Parietal lobe (tissue), 2 donors: ENCODE data around the gene PARN. TPM values are rescaled to one million over a fixed set of nuclear protein-coding genes. Genes with fewer than 3 reads are reported as not detected.

ENCODE experiments used
- small RNA-seq: library from RNA; depleted of rRNA; stranded (forward); fragments of <200 nt; gene quantifications from one replicate; pipeline ENCODE3, GENCODE V24; 2014; ENCODE audit warnings: low replicate concordance
- total RNA-seq: library from RNA; depleted of rRNA; stranded (reverse); fragments of >200 nt; gene quantifications from one replicate; pipeline ENCODE4 v1.2.3, GENCODE V29; 2014

Gene PARN
- 28.5 TPM for total RNA-seq

DNA sequence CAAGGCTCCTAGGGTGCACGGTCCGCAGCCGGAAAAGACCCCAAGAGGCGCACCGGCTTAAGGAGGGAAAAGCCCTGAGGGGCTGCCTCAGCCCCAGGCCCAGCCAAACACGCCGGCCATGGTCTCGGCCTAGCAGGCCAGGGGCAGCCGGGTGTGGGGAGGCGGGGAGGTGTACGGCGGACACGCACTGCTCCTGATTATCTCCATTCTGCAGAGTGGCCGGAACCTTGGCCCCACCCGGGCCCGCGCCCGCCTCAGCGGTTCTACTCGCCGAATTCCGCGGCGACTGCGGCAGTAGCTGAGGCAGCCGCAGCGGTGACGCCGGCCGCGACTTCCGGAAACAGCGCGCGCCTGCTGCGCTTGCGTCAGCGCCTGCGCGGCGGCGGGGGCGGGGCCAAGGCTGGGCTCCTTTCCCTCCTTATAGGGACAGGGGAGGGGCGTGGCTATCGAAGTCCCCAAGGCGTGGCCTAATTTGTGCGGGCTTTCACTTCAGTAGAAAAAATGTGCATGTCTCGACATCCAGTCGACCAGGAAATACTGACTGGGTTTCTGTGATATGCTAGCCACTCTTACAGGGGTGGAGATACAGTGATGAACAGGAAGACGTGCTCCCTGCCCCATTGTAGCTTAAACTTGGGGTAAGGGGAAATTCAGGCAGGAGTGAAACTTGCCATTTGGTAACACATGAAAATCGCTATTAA lies at the start of gene PARN:
PARN (minus strand) TSS at position 342 of the 701 bp plus-strand sequence; CDS start at position 207, 135 bp downstream.

DNA sequence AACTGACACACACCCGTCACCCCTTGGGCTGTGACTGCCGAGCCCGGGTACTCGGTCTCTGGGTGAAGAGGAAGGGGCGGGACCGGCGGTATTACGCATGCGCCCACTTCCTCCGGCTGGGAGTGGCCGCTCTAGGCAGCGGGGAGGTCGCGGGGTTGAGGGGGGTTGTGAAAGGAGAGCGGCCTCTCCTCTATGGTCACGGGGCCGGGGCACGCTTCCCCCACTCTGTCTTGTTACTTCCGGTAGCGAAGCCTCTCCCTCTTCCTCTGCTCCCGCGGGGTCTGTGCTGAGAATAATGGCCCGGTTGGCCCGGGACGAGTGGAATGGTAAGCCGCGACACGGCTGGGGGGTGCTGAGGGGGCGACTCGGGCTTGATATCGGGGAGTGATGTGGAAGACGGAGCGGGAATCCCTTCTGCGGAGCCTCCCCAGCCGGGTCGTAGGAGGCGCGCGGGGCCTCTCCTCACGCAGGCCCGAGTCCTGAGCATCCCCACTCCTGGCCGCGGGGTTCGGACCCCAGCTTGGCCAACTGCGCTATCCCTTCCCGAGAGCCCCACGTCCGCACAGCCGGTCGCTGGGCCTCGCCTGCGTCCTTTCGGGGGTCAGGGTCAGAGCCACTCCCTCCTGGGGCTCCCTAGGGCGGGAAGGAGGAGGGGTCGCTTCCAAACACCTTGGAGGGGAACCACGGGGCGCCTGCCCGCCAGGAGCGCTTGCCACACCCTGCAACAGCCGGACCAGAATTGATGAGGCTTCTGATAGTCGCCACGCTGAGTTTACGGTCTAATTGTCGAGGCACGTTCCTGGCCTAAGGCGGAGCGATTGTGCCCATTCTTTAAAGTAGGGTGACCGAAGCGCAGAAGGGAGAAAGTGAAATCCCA lies 2.9 kb upstream of the PARN start, which contains the start of gene BFAR:
BFAR (plus strand) TSS at position 259 of the 877 bp plus-strand sequence. CDS start 11,396 bp downstream, outside the sequence.

Small RNA genes lying within 50 kb of the gene (small RNA-seq; reads per million reads assigned to genes)
- not detected for gene RN7SL274P
- not detected for gene RNU7-125P

Other genes starting within 250 kb of the PARN start
- gene BFAR, start 2.7 kb upstream of the PARN start, total RNA-seq = 63.5 TPM
- gene PLA2G10, start 64.0 kb upstream of the PARN start, total RNA-seq = not detected
- 3.8 TPM for gene NPIPA3, start 73.2 kb upstream of the PARN start, total RNA-seq
- gene NPIPA2, start 112.3 kb upstream of the PARN start, total RNA-seq = 3.8 TPM
- 94.8 TPM for gene NOMO1, start 203.5 kb upstream of the PARN start, total RNA-seq